ENCODE data around the gene KCNH6. TPM values are rescaled to one million over a fixed set of nuclear protein-coding genes. Genes with fewer than 3 reads are reported as not detected.
A peak's percentile ranks its signal among the peaks of the same experiment; 100 is the strongest.

The KCNH6 gene
- total RNA-seq, 2 experiments from 2014 or later: not detected

DNA sequence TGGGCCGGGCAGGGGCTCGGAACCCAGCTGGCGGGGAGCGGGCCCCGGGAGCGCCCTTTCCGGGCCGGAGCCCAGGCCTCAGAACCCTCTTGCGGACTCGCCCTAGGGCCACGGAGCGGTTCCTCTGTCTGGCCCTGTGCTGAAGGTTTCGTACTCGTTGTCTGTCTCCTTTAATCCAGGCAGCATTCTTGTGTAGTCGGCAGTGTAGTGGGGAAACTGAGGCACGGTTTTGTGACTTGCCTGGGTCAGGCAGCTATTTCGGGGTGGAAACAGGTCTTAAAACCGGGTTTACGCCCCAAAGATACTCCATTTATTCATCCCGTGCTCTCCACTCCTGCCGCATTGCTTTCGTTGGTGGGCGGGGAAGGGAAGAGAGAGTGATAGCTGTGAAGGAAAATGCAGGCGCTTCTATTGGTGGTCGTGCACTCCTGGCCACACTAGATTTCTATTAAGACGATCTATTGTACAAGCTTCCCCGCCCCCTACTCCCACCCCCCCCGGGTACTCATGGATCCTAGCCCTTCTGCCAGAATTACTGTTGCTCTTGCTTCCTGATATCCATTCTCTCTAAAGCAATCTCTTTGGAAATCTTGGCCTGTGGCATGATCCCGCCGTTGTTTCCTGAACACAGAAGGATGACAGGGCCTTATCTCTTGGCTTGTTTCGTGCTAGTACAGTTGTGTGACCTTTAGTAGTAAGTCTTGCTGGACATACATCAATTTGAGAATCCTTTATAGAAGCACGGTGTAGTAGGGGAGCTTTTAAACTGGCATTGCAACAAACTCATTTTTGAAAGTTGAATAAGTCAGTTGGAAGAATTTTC is 27.9 kb downstream of the KCNH6 start:
- H3K36me3 Mint-ChIP-seq (ENCODE audit: low read depth): peaks cover 15% of the 10 kb centered on the region
- DNase-seq: peak; percentile 43
- H3K27me3 Mint-ChIP-seq: no peaks in the 10 kb centered on the region
- H3K4me1 Mint-ChIP-seq: peaks cover 39% of the 10 kb centered on the region
- ATAC-seq: no peak
- ChIA-PET CTCF (interaction anchor here (0.7 to 2.6 kb wide), 7 partner anchors 14 to 126 kb away, joined by 3 to 14 read pairs (median 3); no protein-coding TSS in a partner anchor), POLR2A (interaction anchor here (0.6 to 1.8 kb wide), 8 partner anchors 28 to 108 kb away, joined by 3 to 9 read pairs (median 4); partner anchors contain the start of genes ACE, KCNH6 and MAP3K3)
- intact Hi-C loops (cut with DNase I, micrococcal nuclease): loop anchor here (1.0 to 10.0 kb wide), 16 partner anchors 28 to 584 kb away; partner anchors contain the start of genes TACO1 (in 2 of the 2), ACE (in 1 of the 2), CCDC47 (in 1 of the 2) and CYB561 (in 1 of the 2)
- H3K4me3 Mint-ChIP-seq: peak overlapping the region; percentile 91
- peak overlapping the region; percentile 96 for H3K27ac Mint-ChIP-seq
- no peaks in the 10 kb centered on the region for H3K9me3 Mint-ChIP-seq (ENCODE audit: low read depth)

DNA sequence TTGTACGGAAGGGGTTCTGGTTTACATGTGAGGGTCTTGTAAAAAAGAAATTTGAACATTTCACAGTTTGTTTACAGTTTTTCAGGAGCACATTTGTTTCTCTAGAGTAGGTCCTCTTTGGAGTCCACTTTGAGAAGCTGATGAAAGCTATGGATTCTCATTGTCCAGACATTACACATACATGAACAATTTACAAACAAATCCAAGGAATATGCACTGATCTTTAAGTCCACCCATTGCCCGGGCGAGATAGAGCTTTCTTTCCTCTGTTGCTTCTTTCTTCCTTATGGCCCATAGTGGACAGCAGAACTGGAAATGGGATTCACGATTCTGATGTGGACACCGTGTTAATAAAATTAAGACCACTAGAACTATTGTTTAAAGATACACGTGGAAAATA is 29.1 kb downstream of the KCNH6 start:
- H3K27ac Mint-ChIP-seq: peak overlapping the region; percentile 67
- ChIA-PET CTCF (interaction anchor here (0.8 to 2.1 kb wide), 2 partner anchors 50 to 127 kb away, joined by 3 to 14 read pairs; no protein-coding TSS in a partner anchor), POLR2A (no interaction called here)
- H3K9me3 Mint-ChIP-seq (ENCODE audit: low read depth): no peaks in the 10 kb centered on the region
- intact Hi-C loops (cut with DNase I, micrococcal nuclease): loop anchor here (5.0 to 10.0 kb wide), 2 partner anchors 283 to 585 kb away; partner anchors contain the start of gene TANC2 (in 1 of the 2)
- ATAC-seq (no peak), DNase-seq (no peak)
- peaks cover 45% of the 10 kb centered on the region for H3K4me1 Mint-ChIP-seq
- no peaks in the 10 kb centered on the region for H3K27me3 Mint-ChIP-seq
- peak overlapping the region; percentile 91 for H3K4me3 Mint-ChIP-seq
- peaks cover 20% of the 10 kb centered on the region for H3K36me3 Mint-ChIP-seq (ENCODE audit: low read depth)

DNA sequence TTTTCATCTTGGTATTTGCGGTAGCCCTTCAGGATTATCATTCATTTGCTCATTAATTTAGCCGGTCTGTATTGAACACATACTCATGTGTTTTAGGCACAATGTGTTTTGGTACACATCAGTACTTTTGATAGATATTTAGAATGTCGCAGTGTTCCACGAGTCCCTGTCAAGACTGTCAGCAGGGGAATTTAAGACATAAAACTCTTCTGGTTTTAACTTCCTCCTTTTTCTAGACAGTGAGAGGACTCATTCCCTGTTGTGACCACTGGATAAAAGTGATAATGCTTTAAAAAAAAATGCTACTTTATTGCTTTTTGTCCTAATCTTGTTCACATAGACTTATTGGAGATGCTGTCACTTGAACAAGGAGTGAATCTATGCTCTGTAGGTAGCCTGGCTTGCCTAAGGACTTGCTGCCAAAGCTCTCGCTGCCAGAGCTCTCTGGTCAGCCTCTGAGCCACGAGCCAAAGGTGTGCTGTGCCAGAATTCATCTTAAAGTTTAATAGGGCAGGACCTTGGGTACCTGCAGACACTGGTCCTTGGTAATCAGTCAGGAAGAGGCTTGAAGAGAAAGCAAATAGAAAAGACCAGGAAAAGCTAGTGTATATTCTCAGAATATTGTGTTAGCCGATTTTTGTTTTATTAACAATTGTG is 32.5 kb downstream of the KCNH6 start:
- Mint-ChIP-seq H3K27me3 (no peaks in the 10 kb centered on the region), H3K9me3 (ENCODE audit: low read depth) (no peaks in the 10 kb centered on the region), H3K36me3 (ENCODE audit: low read depth) (peaks cover 23% of the 10 kb centered on the region), H3K4me1 (peaks cover 63% of the 10 kb centered on the region), H3K4me3 (no peak overlapping the region), H3K27ac (no peak overlapping the region)
- ChIA-PET POLR2A (no interaction called here), CTCF (interaction anchor here (1.1 to 1.7 kb wide), 4 partner anchors 9 to 56 kb away, joined by 3 to 8 read pairs (median 4); no protein-coding TSS in a partner anchor)
- no peak for ATAC-seq
- no peak for DNase-seq
- intact Hi-C loops (cut with DNase I, micrococcal nuclease): loop anchor here in 1 of 2 experiments (10.0 kb wide), 1 partner anchor 279 kb away; no protein-coding TSS in a partner anchor

DNA sequence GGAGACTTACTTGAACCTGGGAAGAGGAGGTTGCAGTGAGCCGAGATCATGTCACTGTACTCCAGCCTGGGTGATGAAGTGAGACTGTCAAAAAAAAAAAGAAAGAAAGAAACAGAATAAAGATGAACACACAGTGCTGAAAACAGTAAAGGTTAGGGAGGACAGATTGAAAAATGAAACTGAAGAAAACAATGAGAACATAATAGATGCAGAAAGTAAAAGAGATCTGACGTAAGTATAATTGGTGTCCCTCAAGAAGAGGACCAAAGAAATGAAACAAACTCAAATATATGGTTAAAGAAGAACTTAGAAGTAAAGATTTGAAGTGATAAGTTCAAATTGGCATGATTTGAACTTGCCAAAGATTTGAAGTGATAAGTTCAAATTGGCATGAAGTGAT is 34.3 kb downstream of the KCNH6 start:
- Mint-ChIP-seq H3K4me1 (peaks cover 72% of the 10 kb centered on the region), H3K4me3 (no peak overlapping the region), H3K27ac (peak overlapping the region; percentile 10), H3K36me3 (ENCODE audit: low read depth) (peaks cover 18% of the 10 kb centered on the region), H3K9me3 (ENCODE audit: low read depth) (no peaks in the 10 kb centered on the region), H3K27me3 (no peaks in the 10 kb centered on the region)
- ChIA-PET CTCF (interaction anchor here (1.0 kb wide), 2 partner anchors 54 kb away, joined by 3 to 5 read pairs; no protein-coding TSS in a partner anchor), POLR2A (interaction anchor here (0.6 kb wide), 1 partner anchor 34 kb away, joined by 3 read pairs; no protein-coding TSS in a partner anchor)
- ATAC-seq (no peak), DNase-seq (no peak)
- intact Hi-C loops (cut with DNase I, micrococcal nuclease): loop anchor here in 1 of 2 experiments (10.0 kb wide), 1 partner anchor 277 kb away; no protein-coding TSS in a partner anchor

DNA sequence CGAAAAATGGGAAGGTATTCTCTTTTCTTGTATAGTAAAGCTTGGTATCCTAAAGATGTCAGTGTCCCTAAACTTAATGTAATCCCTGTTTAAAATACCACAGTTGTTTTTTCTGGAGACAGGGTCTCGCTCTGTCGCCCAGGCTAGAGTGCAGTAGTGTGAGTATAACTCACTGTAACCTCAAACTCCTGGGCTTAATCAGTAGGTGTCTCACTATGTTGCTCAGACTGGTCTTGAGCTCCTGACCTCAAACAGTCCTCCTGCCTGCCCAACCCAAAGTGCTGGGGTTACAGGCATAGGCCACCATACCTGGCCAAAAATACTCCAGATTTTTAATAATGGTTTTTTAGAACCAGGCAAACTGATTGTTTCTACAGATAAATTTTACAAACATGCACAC is 35.3 kb downstream of the KCNH6 start:
- no peaks in the 10 kb centered on the region for H3K9me3 Mint-ChIP-seq (ENCODE audit: low read depth)
- ATAC-seq: peak; percentile 58
- POLR2A ChIA-PET: no interaction called here
- no peak overlapping the region for H3K27ac Mint-ChIP-seq
- no peak for DNase-seq
- H3K4me3 Mint-ChIP-seq: no peak overlapping the region
- CTCF ChIA-PET: interaction anchor here (1.0 kb wide), 1 partner anchor 53 kb away, joined by 5 read pairs; no protein-coding TSS in a partner anchor
- H3K27me3 Mint-ChIP-seq: no peaks in the 10 kb centered on the region
- peaks cover 65% of the 10 kb centered on the region for H3K4me1 Mint-ChIP-seq
- intact Hi-C loops (cut with DNase I, micrococcal nuclease): loop anchor here in 1 of 2 experiments (10.0 kb wide), 1 partner anchor 276 kb away; no protein-coding TSS in a partner anchor
- H3K36me3 Mint-ChIP-seq (ENCODE audit: low read depth): peaks cover 17% of the 10 kb centered on the region

DNA sequence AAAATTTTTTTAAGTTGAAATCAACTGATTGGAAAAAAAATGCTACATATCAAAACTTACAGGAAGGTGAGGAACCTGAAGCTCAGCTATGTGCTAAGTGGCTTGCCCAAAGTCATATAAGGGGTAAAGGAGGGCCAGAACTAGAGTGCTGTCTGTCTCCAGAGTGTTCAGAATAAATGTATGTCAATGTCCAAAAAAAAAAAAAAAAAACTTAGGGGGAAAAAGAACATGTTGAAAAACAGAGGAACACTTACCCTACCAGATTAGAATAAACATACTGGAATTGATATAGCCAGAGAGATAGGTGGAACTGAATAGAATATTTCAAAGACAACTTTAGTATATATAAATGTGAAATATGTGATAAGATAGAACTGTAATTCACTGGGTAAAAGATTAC is 38.7 kb downstream of the KCNH6 start:
- Mint-ChIP-seq H3K9me3 (ENCODE audit: low read depth) (no peaks in the 10 kb centered on the region), H3K27ac (no peak overlapping the region), H3K27me3 (no peaks in the 10 kb centered on the region), H3K4me1 (peaks cover 47% of the 10 kb centered on the region), H3K36me3 (ENCODE audit: low read depth) (peaks cover 14% of the 10 kb centered on the region), H3K4me3 (no peak overlapping the region)
- intact Hi-C loops (cut with DNase I, micrococcal nuclease): no loop called here
- ChIA-PET CTCF (interaction anchor here (1.1 kb wide), 1 partner anchor 136 kb away, joined by 3 read pairs; no protein-coding TSS in a partner anchor), POLR2A (no interaction called here)
- no peak for DNase-seq
- no peak for ATAC-seq

DNA sequence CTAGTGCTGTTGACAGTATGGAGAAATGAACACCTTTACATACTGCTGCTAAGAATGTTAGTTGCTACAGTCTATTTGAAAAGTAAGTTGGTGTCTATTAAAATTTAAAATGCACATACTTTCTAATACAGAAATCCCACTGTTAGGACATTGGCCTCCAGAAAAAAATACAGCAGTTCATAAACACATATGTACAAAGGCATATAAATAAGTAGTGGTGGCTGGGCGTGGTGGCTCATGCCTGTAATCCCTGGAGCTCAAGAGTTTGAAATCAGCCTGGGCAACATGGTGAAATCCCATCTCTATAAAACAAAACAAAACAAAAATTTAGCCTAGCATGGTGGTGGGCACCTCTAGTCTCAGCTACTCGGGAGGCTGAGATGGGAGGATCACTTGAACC is 40.2 kb downstream of the KCNH6 start:
- Mint-ChIP-seq H3K4me3 (no peak overlapping the region), H3K9me3 (ENCODE audit: low read depth) (no peaks in the 10 kb centered on the region), H3K36me3 (ENCODE audit: low read depth) (peaks cover 7% of the 10 kb centered on the region), H3K27me3 (no peaks in the 10 kb centered on the region), H3K27ac (no peak overlapping the region), H3K4me1 (peaks cover 39% of the 10 kb centered on the region)
- ATAC-seq (no peak), DNase-seq (no peak)
- intact Hi-C loops (cut with DNase I, micrococcal nuclease): no loop called here
- ChIA-PET CTCF (interaction anchor here (0.7 to 0.8 kb wide), 2 partner anchors 20 to 36 kb away, joined by 3 read pairs; no protein-coding TSS in a partner anchor), POLR2A (interaction anchor here (0.6 kb wide), 1 partner anchor 10 kb away, joined by 3 read pairs; no protein-coding TSS in a partner anchor)

DNA sequence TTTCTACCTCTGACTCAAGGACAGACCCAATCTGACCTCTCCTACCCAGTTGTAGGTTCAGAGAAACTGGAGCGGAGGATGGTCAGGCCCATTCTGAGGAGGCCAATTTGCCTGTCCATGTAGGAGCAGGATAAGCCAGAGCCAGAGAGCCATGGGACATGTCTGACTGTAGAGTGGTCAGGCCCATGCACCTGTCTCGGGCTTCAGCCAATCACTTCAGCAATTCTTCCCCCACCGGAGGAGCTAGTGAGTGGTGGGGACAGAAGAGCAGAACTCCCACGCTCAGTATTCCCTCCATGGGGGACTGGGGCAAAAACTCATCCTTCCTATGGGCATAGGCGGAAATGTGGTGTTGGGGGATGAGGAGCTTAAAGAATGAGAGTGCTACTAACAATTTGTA is 41.4 kb downstream of the KCNH6 start:
- DNase-seq (no peak), ATAC-seq (no peak)
- Mint-ChIP-seq H3K27ac (no peak overlapping the region), H3K9me3 (ENCODE audit: low read depth) (no peaks in the 10 kb centered on the region), H3K4me1 (peaks cover 35% of the 10 kb centered on the region), H3K4me3 (no peak overlapping the region), H3K27me3 (no peaks in the 10 kb centered on the region), H3K36me3 (ENCODE audit: low read depth) (peaks cover 7% of the 10 kb centered on the region)
- intact Hi-C loops (cut with DNase I, micrococcal nuclease): no loop called here
- ChIA-PET CTCF (interaction anchor here (0.6 to 2.7 kb wide), 6 partner anchors 9 to 1451 kb away, joined by 3 to 11 read pairs (median 4); partner anchors contain the start of gene MAP3K3), POLR2A (no interaction called here)

DNA sequence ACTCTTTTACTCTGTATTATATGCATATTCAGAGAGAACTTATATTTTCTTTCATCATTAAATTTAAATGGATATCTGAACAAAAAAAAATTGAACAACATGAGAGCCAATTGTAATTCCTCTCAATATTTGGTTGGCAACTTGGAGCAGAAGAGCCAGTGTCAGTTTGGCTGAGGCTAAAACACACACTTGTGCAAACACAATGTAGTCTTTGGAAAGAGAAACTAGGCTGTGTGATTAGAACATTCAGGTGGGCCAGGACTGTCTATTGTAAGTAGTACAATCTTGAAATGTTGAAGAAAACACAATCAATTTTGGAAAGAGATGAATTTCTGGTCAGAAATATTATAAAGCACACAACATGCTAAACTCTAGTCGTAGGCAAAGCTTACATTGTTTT is 44.1 kb downstream of the KCNH6 start:
- DNase-seq: no peak
- no peaks in the 10 kb centered on the region for H3K27me3 Mint-ChIP-seq
- intact Hi-C loops (cut with DNase I, micrococcal nuclease): no loop called here
- peaks cover 8% of the 10 kb centered on the region for H3K36me3 Mint-ChIP-seq (ENCODE audit: low read depth)
- ATAC-seq: no peak
- ChIA-PET POLR2A (no interaction called here), CTCF (no interaction called here)
- H3K4me3 Mint-ChIP-seq: no peak overlapping the region
- H3K9me3 Mint-ChIP-seq (ENCODE audit: low read depth): no peaks in the 10 kb centered on the region
- peaks cover 31% of the 10 kb centered on the region for H3K4me1 Mint-ChIP-seq
- H3K27ac Mint-ChIP-seq: no peak overlapping the region

DNA sequence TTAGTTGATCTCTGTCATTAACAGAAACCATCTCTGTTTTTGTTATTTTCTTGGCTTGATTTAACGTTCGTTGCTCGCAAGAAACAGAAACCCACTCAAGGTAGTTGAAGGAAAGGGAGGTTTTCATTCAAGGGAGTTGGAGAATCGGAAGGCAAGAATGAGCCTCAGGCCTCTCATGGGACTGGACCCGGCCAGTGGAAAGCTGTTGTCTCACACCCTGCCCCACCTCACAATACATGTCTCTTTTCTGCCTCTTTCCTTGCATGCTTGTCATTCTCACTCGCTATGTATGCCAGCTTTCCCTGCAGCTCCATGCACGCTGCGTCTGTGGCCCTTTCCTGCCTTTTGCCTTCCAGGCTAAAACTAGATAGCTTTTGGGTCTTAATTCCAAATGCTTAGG is 45.4 kb downstream of the KCNH6 start:
- H3K4me3 Mint-ChIP-seq: no peak overlapping the region
- H3K27ac Mint-ChIP-seq: no peak overlapping the region
- ATAC-seq: no peak
- peaks cover 32% of the 10 kb centered on the region for H3K4me1 Mint-ChIP-seq
- H3K9me3 Mint-ChIP-seq (ENCODE audit: low read depth): no peaks in the 10 kb centered on the region
- intact Hi-C loops (cut with DNase I, micrococcal nuclease): no loop called here
- H3K36me3 Mint-ChIP-seq (ENCODE audit: low read depth): peaks cover 6% of the 10 kb centered on the region
- CTCF ChIA-PET: interaction anchor here (0.6 to 1.2 kb wide), 4 partner anchors 14 to 126 kb away, joined by 3 to 10 read pairs (median 3); no protein-coding TSS in a partner anchor
- H3K27me3 Mint-ChIP-seq: no peaks in the 10 kb centered on the region
- DNase-seq: no peak
- POLR2A ChIA-PET: no interaction called here
